ENCODE results near the gene CPTP. TPM values are rescaled to one million over a fixed set of nuclear protein-coding genes. Genes with fewer than 3 reads are reported as not detected.
A peak's percentile ranks its signal among the peaks of the same experiment; 100 is the strongest.

CPTP gene
- total and polyA plus RNA-seq, 2 of the 13 experiments (the other 11 are each of a cell fraction or from before 2014, with no cell fraction given): 5.5 to 9.3 TPM

- no peak for TF ChIP-seq ZBTB46 (CRISPR knock-in tag; IDR thresholded peaks at IDR 0.05; ENCODE audit: borderline replicate concordance)
- TF ChIP-seq ZNF34 (CRISPR knock-in tag; IDR thresholded peaks at IDR 0.05; ENCODE audit: borderline replicate concordance): peak; percentile 78; the same call in 1 of the 2 replicates
- peak; percentile 36; the same call in 1 of the 2 replicates for TF ChIP-seq FOXC1 (CRISPR knock-in tag; IDR thresholded peaks at IDR 0.05; ENCODE audit: borderline replicate concordance)
- peak; percentile 94 for TF ChIP-seq ZFX (CRISPR knock-in tag; IDR thresholded peaks at IDR 0.05; ENCODE audit: low read depth)
- peak; percentile 32; the same call in 1 of the 2 replicates for TF ChIP-seq ZZZ3 (CRISPR knock-in tag; IDR thresholded peaks at IDR 0.05; ENCODE audit: borderline replicate concordance)
- TF ChIP-seq FOXA1 (IDR thresholded peaks at IDR 0.05): no peak
- TF ChIP-seq FOXA1 (CRISPR knock-in tag; IDR thresholded peaks at IDR 0.05): no peak
- TF ChIP-seq XBP1 (CRISPR knock-in tag; IDR thresholded peaks at IDR 0.05): no peak
- TF ChIP-seq ZNF891 (CRISPR knock-in tag; IDR thresholded peaks at IDR 0.05): no peak; the same call in 1 of the 2 replicates
- no peak for TF ChIP-seq CENPT (CRISPR knock-in tag; IDR thresholded peaks at IDR 0.05; ENCODE audit: low read depth)
- TF ChIP-seq IKZF1 (IDR thresholded peaks at IDR 0.05): no peak
- no peak for TF ChIP-seq MLXIP (CRISPR knock-in tag; IDR thresholded peaks at IDR 0.05; ENCODE audit: borderline replicate concordance)
- TF ChIP-seq HBP1 (CRISPR knock-in tag; IDR thresholded peaks at IDR 0.05; ENCODE audit: low read depth): no peak
- TF ChIP-seq FUBP1 (CRISPR knock-in tag; IDR thresholded peaks at IDR 0.05; ENCODE audit: borderline replicate concordance): no peak
- TF ChIP-seq CCDC6 (CRISPR knock-in tag; IDR thresholded peaks at IDR 0.05): peak; percentile 30; the same call in 1 of the 2 replicates
- TF ChIP-seq GMEB1 (CRISPR knock-in tag; IDR thresholded peaks at IDR 0.05; ENCODE audit: borderline replicate concordance): no peak; the same call in 1 of the 2 replicates
- TF ChIP-seq RBFOX2 (IDR thresholded peaks at IDR 0.05; ENCODE audit: low read depth, low read length): no peak; the same call in 1 of the 2 replicates
- TF ChIP-seq MTF2 (CRISPR knock-in tag; IDR thresholded peaks at IDR 0.05; ENCODE audit: borderline replicate concordance): no peak
- no peak for TF ChIP-seq RBAK (CRISPR knock-in tag; IDR thresholded peaks at IDR 0.05)
These were observed 23.2 kb downstream of the CPTP start (continued) for GRCh38 chr1:1347663-1348419.
